DND-41 (cell line): ENCODE data around the gene CALR3.
"Not testable (repeated sequence)": the region's sequence is repeated elsewhere in the genome, so short reads cannot be mapped to it uniquely, and the experiment has no call there.

Experiments
- ATAC-seq: fragments of 200-7000 bp; cut with Tn5 transposase; 3 replicates; pipeline ENCODE4 v1.9.1; 2021; ENCODE audit warnings: low read depth; ENCODE audit not compliant: insufficient read depth
- DNase-seq: peaks from one replicate; pipeline ENCODE4 v3.0.0-alpha.2; 2020
- H2AFZ ChIP-seq: 2 replicates; pipeline ENCODE4 v1.6.0; 2012; ENCODE audit warnings: low read depth, low read length
- H3K27ac ChIP-seq: 2 replicates; pipeline ENCODE4 v1.5.1; 2012; ENCODE audit warnings: low read length, inconsistent platforms
- H3K27me3 ChIP-seq: fragments of 200-600 bp; sonication (generic); 2 replicates; pipeline ENCODE4 v1.6.0; 2012; ENCODE audit warnings: low read length, mild to moderate bottlenecking, inconsistent platforms; ENCODE audit not compliant: insufficient read depth, poor library complexity
- H3K36me3 ChIP-seq: 2 replicates; pipeline ENCODE4 v1.5.1; 2012; ENCODE audit warnings: low read length, inconsistent platforms; ENCODE audit not compliant: insufficient read depth
- H3K4me1 ChIP-seq: 2 replicates; pipeline ENCODE4 v1.5.1; 2012; ENCODE audit warnings: mild to moderate bottlenecking, low read length; ENCODE audit not compliant: insufficient read depth
- H3K4me2 ChIP-seq: 2 replicates; pipeline ENCODE4 v1.6.0; 2012; ENCODE audit warnings: mild to moderate bottlenecking, moderate library complexity, low read length, inconsistent platforms; ENCODE audit not compliant: insufficient read depth
- H3K4me3 ChIP-seq, 2 experiments: fragments of 200-600 bp in 1 of 2; shearing (Covaris generic) in 1 of 2; 2 replicates each; pipeline ENCODE4 v1.5.1; 2012 to 2016; ENCODE audit warnings: inconsistent platforms in 2 of 2, low read length in 2 of 2, mild to moderate bottlenecking in 2 of 2, low read depth in 1 of 2, moderate library complexity in 1 of 2
- H3K79me2 ChIP-seq: 2 replicates; pipeline ENCODE4 v1.6.0; 2012; ENCODE audit warnings: low read length, inconsistent platforms; ENCODE audit not compliant: insufficient read depth
- H3K9ac ChIP-seq: 2 replicates; pipeline ENCODE4 v1.6.0; 2012; ENCODE audit warnings: low read depth, mild to moderate bottlenecking, inconsistent platforms, low read length, moderate library complexity
- H3K9me3 ChIP-seq: 2 replicates; pipeline ENCODE4 v1.5.1; 2012; ENCODE audit warnings: low read length, moderate library complexity, mild to moderate bottlenecking, inconsistent platforms; ENCODE audit not compliant: insufficient read depth, severe bottlenecking
- H4K20me1 ChIP-seq: 2 replicates; pipeline ENCODE4 v1.6.0; 2012; ENCODE audit warnings: low read length; ENCODE audit not compliant: insufficient read depth
- EZH2 ChIP-seq: IDR thresholded peaks from 3 replicates; pipeline ENCODE4 v1.6.1; 2012; ENCODE audit warnings: borderline replicate concordance, low read depth, mild to moderate bottlenecking, moderate library complexity, low read length, inconsistent platforms; ENCODE audit not compliant: severe bottlenecking
- TF ChIP-seq, protein P1 (sequence below): IDR thresholded peaks from 2 replicates; pipeline ENCODE4 v1.5.1; 2012; ENCODE audit warnings: borderline replicate concordance, low read length, moderate library complexity, mild to moderate bottlenecking; ENCODE audit not compliant: poor library complexity, severe bottlenecking; ENCODE audit errors: extremely low read depth

The CALR3 gene

DNA sequence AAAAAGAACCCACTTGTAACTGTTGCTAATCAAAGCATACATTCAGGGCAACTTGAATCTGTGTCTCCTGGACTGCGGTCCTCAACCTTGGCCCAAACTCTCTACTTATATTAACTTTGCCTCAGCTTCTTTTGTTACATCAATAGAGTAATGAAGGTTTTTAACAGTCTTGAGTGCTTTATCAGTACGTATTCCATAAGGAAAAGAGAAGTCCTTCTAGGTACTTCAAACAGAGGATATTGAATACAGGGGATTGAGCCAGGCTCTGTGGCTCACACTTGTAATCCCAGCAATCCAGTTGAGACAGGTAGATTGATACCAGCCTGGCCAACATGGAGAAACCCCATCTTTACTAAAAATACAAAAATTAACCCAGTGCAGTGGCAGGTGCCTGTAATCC is 23.0 kb downstream of the CALR3 start:
- Histone ChIP-seq H3K9me3 (no peaks in the 10 kb centered on the region), H3K4me3 (no peak overlapping the region)

DNA sequence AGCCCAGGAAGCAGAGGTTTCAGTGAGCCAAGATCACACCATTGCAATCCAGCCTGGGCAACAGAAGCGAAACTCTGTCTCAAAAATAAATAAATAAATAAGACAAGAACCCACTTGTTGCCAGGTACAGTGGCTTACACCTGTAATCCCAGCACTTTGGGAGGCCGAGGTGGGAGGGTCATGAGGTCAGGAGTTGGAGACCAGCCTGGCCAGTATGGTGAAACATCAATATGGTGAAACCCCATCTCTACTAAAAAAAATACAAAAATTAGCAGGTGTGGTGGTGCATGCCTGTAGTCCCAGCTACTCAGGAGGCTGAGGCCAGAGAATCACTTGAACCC is 23.4 kb downstream of the CALR3 start:
- not testable (repeated sequence) for H3K9me3 ChIP-seq, H3K27me3 ChIP-seq, DNase-seq, ATAC-seq, H3K36me3 ChIP-seq
- peak overlapping the region; percentile 87 for H3K4me2 ChIP-seq
- peak overlapping the region; percentile 99 for H2AFZ ChIP-seq
- peaks cover 42% of the 10 kb centered on the region for H3K79me2 ChIP-seq
- H3K4me3 ChIP-seq, result peak overlapping the region; percentile 39 to 97; a peak in 3 of 4 replicates
- peak overlapping the region; percentile 81; the same call in 1 of the 2 replicates for H3K27ac ChIP-seq
- peak overlapping the region; percentile 72 for H3K9ac ChIP-seq
- peaks cover 34% of the 10 kb centered on the region for H4K20me1 ChIP-seq
- peaks cover 28% of the 10 kb centered on the region for H3K4me1 ChIP-seq

More for the DNA sequence above, 23.0 kb downstream of the CALR3 start:
- Histone ChIP-seq H3K4me2 (0 out of 2 replicates have a peak overlapping the region, but pooled peaks have one; percentile 87), H3K27ac (no peak overlapping the region), H3K27me3 (no peaks in the 10 kb centered on the region), H3K36me3 (no peaks in the 10 kb centered on the region), H3K4me1 (peaks cover 28% of the 10 kb centered on the region), H2AFZ (peak overlapping the region; percentile 99), H3K79me2 (peaks cover 37% of the 10 kb centered on the region), H4K20me1 (peaks cover 30% of the 10 kb centered on the region), H3K9ac (no peak overlapping the region)
- no peak for DNase-seq
- TF ChIP-seq, protein P1, sequence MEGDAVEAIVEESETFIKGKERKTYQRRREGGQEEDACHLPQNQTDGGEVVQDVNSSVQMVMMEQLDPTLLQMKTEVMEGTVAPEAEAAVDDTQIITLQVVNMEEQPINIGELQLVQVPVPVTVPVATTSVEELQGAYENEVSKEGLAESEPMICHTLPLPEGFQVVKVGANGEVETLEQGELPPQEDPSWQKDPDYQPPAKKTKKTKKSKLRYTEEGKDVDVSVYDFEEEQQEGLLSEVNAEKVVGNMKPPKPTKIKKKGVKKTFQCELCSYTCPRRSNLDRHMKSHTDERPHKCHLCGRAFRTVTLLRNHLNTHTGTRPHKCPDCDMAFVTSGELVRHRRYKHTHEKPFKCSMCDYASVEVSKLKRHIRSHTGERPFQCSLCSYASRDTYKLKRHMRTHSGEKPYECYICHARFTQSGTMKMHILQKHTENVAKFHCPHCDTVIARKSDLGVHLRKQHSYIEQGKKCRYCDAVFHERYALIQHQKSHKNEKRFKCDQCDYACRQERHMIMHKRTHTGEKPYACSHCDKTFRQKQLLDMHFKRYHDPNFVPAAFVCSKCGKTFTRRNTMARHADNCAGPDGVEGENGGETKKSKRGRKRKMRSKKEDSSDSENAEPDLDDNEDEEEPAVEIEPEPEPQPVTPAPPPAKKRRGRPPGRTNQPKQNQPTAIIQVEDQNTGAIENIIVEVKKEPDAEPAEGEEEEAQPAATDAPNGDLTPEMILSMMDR, result no peak
- TF ChIP-seq EZH2, result no peak
- no peak for ATAC-seq

DNA sequence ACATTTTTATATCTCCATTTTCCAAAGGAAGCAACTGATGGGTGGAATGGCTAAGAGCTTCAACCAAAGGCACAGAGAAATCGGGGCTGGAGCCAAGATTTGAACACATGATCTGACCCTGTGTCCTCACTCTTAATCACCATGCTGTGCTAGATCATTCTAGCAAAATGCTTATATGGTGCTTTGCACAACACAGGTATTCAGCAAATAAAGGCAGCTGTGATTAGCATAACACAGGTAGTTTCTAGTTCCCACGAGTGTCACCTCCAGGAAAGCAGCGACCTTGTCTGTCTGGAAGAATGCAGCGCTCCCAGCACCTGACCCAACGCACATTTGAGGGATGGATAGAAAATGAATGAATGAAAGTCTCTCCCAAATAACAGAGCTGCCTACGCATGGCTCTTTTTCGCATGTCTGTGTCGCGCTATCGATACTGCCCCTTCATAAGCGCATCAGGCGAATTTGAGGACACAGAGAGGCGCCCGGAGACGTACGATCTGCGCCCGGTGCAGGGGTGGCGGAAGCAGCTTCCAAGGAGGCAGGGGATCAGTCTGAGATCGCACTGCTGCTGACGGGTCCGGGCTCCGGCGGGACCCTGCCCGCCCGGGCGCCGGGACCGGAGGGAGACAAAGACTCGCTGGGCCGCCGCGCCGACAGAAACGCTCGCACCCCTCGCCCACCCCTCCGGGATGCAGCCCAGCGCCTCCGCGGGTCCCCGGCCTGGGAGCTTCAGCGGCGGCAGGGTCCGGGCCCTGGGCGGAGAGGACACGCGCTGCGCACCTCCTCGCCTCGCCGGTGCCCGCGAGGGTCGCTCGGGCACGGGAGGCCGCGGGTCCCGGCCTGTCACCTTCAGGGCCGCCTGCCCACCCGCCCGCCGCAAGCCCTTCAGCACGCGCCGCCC is 24.8 kb downstream of the CALR3 start:
- peak; percentile 30 for ATAC-seq
- H3K27ac ChIP-seq, result peak overlapping the region; percentile 2; the same call in 1 of the 2 replicates
- peak overlapping the region; percentile 87 for H3K4me2 ChIP-seq
- peaks cover 28% of the 10 kb centered on the region for H3K4me1 ChIP-seq
- H3K4me3 ChIP-seq, result peak overlapping the region; percentile 57 to 97; a peak in 3 of 4 replicates
- TF ChIP-seq EZH2, result no peak
- TF ChIP-seq, protein P1, result no peak
- H3K36me3 ChIP-seq, result no peaks in the 10 kb centered on the region
- H3K27me3 ChIP-seq, result no peaks in the 10 kb centered on the region
- peaks cover 45% of the 10 kb centered on the region for H4K20me1 ChIP-seq
- peak overlapping the region; percentile 71 for H3K9ac ChIP-seq
- peaks cover 55% of the 10 kb centered on the region for H3K79me2 ChIP-seq
- H2AFZ ChIP-seq, result peak overlapping the region; percentile 70
- peak; percentile 45 for DNase-seq
- no peaks in the 10 kb centered on the region for H3K9me3 ChIP-seq

DNA sequence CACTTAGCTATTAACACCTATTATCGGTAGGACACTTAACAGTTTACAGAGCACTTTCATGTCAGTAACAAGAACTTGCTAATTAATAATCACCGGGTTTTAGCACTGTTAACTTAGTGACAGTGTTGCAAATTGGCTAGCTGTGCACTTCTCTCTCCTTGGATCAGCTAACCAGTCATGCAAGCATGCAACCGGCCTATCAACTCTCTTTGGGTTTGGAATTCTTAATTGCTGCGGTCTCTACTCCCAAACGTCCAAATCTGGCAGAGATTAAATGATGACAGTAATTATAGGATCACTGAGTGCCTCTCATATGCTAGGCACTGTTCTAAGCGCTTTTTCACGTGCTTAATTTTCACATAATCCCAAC is 25.4 kb downstream of the CALR3 start:
- no peaks in the 10 kb centered on the region for H3K27me3 ChIP-seq
- H3K4me1 ChIP-seq, result peaks cover 28% of the 10 kb centered on the region
- H3K9ac ChIP-seq, result peak overlapping the region; percentile 71
- peaks cover 49% of the 10 kb centered on the region for H4K20me1 ChIP-seq
- no peaks in the 10 kb centered on the region for H3K9me3 ChIP-seq
- ATAC-seq (no peak), DNase-seq (no peak)
- H3K4me3 ChIP-seq, result peak overlapping the region; percentile 57 to 97; a peak in 3 of 4 replicates
- peaks cover 60% of the 10 kb centered on the region for H3K79me2 ChIP-seq
- no peaks in the 10 kb centered on the region for H3K36me3 ChIP-seq
- H3K27ac ChIP-seq, result peak overlapping the region; percentile 2; the same call in 1 of the 2 replicates
- no peak overlapping the region for H2AFZ ChIP-seq
- H3K4me2 ChIP-seq, result peak overlapping the region; percentile 87
- no peak for TF ChIP-seq EZH2
- TF ChIP-seq, protein P1, result no peak
